Activated T-cell treated with anti-CD3 and anti-CD28 coated beads for 4 hours (primary cell): ENCODE data around the gene S100A1.
"Not testable (repeated sequence)": the region's sequence is repeated elsewhere in the genome, so short reads cannot be mapped to it uniquely, and the experiment has no call there.

Source experiments
- DNase-seq: peaks from one replicate; pipeline ENCODE4 v3.0.0-alpha.2; 2020

Gene S100A1

GRCh38 chr1:153627715-153628626 lies at the start of gene S100A1:
S100A1 (plus strand) TSS chr1:153628434; CDS start chr1:153630522, 2,088 bp downstream.
- no peak for DNase-seq

DNA sequence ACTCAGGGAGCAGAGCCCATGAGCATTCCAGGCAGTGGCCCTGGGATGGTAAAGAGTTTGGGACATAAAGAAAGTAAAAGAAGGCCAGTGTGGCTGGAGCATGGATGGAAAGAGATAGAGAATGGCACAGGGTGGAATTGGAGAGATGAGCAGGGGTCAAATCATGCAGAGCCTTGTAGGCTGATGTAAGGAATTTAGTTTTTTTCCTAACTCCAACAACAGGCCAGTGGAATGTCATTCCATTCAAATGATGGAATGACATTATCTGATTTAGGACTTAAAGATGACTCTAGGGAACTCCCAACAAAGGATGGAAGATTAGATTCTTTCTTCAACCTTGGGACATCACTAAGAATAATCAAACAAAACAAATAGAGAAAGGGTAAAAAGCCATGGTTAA lies 49.7 kb upstream of the S100A1 start:
- no peak for DNase-seq

DNA sequence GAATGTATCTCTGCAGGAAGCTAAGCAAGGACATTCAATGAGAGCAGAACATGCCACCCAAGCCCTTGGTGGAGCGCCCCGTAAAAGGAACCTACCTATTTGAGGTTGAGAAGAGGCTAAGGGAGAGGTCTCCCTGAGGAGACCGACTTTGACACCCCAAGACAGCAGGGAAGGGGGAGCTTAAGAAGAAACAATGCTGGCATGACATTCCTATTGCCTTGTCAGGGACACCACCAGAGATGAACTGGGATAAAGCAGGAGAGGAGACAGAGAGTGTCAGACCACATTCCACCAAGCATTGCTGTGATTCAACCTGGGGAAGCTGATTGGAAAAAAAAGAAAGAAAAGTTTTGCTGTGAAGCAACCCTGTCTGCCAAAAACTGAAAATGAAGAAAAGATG lies 49.3 kb upstream of the S100A1 start:
- no peak for DNase-seq

DNA sequence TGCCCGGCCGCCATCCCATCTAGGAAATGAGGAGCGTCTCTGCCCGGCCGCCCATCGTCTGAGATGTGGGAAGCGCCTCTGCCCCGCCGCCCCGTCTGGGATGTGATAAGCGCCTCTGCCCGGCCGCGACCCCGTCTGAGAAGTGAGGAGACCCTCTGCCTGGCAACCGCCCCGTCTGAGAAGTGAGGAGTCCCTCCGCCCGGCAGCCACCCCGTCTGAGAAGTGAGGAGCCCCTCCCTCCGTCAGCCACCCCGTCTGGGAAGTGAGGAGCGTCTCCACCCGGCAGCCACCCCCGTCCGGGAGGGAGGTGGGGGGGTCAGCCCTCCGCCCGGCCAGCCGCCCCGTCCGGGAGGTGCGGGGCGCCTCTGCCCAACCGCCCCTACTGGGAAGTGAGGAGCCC lies 45.4 kb upstream of the S100A1 start:
- DNase-seq, result not testable (repeated sequence)

DNA sequence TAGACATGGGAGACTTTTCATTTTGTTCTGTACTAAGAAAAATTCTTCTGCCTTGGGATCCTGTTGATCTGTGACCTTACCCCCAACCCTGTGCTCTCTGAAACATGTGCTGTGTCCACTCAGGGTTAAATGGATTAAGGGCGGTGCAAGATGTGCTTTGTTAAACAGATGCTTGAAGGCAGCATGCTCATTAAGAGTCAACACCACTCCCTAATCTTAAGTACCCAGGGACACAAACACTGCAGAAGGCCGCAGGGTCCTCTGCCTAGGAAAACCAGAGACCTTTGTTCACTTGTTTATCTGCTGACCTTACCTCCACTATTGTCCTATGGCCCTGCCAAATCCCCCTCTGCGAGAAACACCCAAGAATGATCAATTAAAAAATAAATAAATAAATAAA lies 44.7 kb upstream of the S100A1 start:
- not testable (repeated sequence) for DNase-seq

GRCh38 chr1:153583976-153584375 lies 44.3 kb upstream of the S100A1 start:
- DNase-seq, result no peak

- DNase-seq, result no peak
These were observed 43.2 kb upstream of the S100A1 start for GRCh38 chr1:153585006-153585405.

GRCh38 chr1:153586347-153586746 lies 41.9 kb upstream of the S100A1 start:
- no peak for DNase-seq

DNA sequence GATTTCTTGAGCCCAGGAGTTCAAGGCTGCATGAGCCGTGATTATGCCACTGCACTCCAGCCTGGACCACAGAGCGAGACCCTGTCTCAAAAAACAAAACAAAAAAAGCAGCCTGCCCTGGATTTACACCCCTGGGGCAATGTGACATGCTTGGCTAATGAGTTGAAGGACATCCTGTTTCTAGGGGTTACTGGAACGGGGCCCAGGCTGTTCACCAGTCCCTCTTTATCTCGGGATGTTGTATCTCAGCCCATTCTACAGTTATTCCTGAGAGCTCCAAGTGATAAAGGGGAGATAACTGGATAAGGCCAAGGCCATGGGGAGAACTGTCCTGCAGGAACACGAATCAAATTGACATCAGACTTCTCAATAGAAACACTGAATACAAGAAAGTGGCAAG lies 40.9 kb upstream of the S100A1 start:
- DNase-seq, result no peak

- not testable (repeated sequence) for DNase-seq
These were observed 40.2 kb upstream of the S100A1 start for GRCh38 chr1:153588033-153588432.

DNA sequence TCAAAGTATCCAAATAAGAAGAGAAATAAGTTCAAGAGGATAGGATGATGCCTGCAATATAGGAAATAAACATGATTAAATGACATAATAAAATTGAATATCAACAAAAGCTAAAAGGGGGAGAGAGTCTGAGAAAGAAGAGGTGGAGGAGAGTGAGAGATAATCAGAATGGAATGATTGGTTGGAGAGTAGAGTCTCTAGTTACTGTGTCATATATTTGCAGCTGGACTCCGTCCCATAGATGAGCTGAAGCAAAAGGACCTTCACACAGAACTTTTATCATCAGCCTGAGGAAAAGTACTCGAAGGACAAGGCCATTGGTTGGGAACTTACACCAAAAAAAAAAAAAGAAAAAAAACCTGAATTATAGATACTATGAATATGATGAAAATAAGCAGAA lies 39.8 kb upstream of the S100A1 start:
- no peak for DNase-seq

- no peak for DNase-seq
These were observed 35.5 kb upstream of the S100A1 start for GRCh38 chr1:153592748-153593147.

DNA sequence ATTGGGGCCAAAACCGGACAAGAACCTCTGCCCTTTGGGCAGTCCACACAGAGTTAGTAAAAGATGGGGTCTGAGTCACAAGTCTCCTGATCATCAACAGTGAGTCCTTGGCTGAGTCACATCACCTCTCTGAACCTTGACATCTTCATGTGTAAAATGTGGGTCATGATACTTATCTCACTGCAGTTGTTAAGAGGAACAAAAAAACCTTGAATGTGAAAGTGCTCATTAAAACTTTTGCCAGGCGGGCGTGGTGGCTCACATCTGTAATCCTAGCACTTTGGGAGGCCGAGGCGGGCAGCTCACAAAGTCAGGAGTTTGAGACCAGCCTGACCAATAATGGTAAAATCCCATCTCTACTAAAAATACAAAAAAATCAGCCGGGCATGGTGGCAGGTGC lies 31.0 kb upstream of the S100A1 start:
- no peak for DNase-seq

GRCh38 chr1:153598309-153599172 lies 29.7 kb upstream of the S100A1 start:
- DNase-seq, result no peak

DNA sequence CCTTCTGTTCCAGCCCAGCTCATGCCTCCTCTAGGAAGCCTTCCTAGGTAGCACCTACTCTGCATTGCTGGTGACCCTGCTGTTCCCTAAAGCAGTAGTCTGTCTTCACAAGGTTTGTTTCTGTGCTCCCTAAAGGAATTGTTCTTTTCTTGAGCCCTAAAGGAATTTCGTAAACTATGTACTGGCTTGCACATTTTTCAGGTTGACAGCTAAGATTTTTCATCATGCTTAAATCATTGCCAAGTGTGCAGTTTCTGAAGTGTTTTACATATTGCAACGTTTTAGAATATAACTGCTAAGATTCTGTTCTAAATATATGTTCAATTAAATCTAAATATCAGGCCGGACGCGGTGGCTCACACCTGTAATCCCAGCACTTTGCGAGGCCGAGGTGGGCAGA lies 28.4 kb upstream of the S100A1 start:
- no peak for DNase-seq

- no peak for DNase-seq
These were observed 25.5 kb upstream of the S100A1 start for GRCh38 chr1:153602749-153603148.

- no peak for DNase-seq
These were observed 22.0 kb upstream of the S100A1 start for GRCh38 chr1:153606194-153606593.

GRCh38 chr1:153607381-153607780 lies 20.9 kb upstream of the S100A1 start:
- DNase-seq, result no peak

DNA sequence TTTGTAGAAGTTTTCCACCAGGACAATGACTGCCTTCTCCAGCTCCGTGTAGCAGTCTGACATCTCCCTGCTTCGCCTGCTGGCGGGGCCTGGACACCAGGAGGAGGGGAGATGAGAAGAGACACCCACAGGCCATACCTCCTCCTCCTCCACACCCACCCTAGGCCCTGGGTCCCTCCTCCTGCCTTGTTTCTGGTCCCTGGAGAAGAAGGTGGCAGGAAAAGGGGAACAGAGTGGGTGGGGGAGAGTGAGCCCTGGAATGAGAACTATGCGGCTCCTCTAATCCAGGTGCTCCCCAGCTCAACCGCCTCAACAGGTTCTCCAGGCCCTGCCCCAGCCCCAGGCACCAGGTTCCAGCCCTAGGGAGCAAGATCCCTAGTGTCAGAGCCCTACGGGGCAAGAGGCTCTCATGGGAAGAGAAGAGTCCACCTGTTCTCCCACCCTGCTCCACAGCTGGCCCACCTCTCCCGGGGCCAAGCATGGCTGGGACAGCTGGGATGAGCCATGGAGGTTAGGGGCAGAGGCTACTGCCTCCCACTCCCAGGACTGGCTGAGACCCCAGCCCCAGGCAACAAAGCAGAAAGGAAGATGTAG lies 20.0 kb upstream of the S100A1 start:
- DNase-seq, result no peak

DNA sequence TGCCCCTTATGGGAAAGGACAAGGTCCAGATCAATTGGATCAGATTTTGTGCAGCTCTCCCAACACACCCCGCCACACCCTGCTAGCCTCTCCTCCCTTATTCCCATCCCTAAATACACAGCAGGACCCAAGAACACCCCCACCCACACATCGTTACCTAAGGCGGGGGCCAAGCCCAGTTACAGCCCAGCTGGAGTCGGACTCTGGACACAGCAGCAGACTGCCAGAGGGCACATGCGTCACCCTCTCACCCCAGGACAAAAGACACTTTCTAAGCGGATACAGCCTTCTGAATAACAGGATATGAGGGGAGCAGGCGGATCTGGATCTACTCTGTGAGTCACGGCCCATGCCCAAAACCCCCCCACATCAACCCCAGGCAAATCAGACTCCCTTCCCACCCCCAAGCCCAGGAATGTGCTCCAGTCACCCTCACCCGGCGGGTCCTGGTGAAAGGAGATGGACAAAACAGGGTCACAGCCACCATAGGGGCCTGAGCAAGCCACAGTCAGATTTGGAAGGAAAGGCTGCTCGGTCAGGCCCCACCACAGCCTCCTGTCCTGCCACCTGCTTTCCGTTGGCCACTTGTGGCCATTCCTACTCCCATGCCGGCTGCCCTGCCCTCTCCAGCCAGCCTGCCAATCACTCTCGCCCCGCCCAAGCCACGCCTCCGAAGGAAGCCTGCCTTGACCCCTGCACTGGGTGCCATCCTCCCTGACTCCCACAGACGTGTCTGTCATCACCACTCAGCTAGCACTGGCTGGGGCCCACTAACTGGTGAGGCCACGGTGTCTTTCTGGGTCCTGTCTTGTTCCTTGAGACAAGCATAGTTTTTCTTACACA lies 19.3 kb upstream of the S100A1 start:
- no peak for DNase-seq

GRCh38 chr1:153609585-153609907 lies 18.7 kb upstream of the S100A1 start:
- no peak for DNase-seq

GRCh38 chr1:153610334-153610733 lies 17.9 kb upstream of the S100A1 start:
- DNase-seq, result no peak
